ENCODE results near the gene AGPS. TPM values are rescaled to one million over a fixed set of nuclear protein-coding genes. Genes with fewer than 3 reads are reported as not detected.

Gene AGPS
- total RNA-seq, 3 donors from 2014 or later (not counting 1 experiment from before 2014, with no cell fraction given): 27.4 to 36.0 (median 35.6) TPM

- no peaks in the 10 kb centered on the region for H3K27me3 Mint-ChIP-seq (ENCODE audit: low read depth in 2 of 2)
- no peaks in the 10 kb centered on the region for H3K9me3 ChIP-seq (ENCODE audit: control insufficient read depth, insufficient read depth, low read length)
- H3K27ac ChIP-seq (ENCODE audit: low read length): no peak overlapping the region
- ATAC-seq (no peak), DNase-seq (no peak)
- H3K27me3 ChIP-seq (ENCODE audit: control insufficient read depth, insufficient read depth, low read length): no peaks in the 10 kb centered on the region
- no peak overlapping the region for H3K27ac Mint-ChIP-seq
- intact Hi-C loops (cut with micrococcal nuclease): no loop called here
- whole genome bisulfite sequencing (ENCODE audit: insufficient coverage): no CpG with 5 or more reads among the region's 1 CpG
- no peaks in the 10 kb centered on the region for H3K36me3 Mint-ChIP-seq
- TF ChIP-seq CTCF (IDR thresholded peaks at IDR 0.05): no peak
- peaks cover 5% of the 10 kb centered on the region for H3K4me1 ChIP-seq (ENCODE audit: control insufficient read depth, insufficient read depth, low read length)
- H3K4me3 ChIP-seq (ENCODE audit: low read length): no peak overlapping the region
- no peak overlapping the region for H3K4me3 Mint-ChIP-seq
- peaks cover 57 to 68% of the 10 kb centered on the region in 2 donors for H3K4me1 Mint-ChIP-seq
- no peaks in the 10 kb centered on the region for H3K36me3 ChIP-seq (ENCODE audit: control insufficient read depth, insufficient read depth, low read length)
- no peaks in the 10 kb centered on the region for H3K9me3 Mint-ChIP-seq
These were observed 5.7 kb downstream of the AGPS start for GRCh38 chr2:177398290-177398683.

GRCh38 chr2:177398791-177399190, 6.2 kb downstream of the AGPS start:
- Mint-ChIP-seq H3K4me3 (no peak overlapping the region), H3K36me3 (no peaks in the 10 kb centered on the region), H3K27ac (no peak overlapping the region), H3K4me1 (peaks cover 53 to 67% of the 10 kb centered on the region in 2 donors), H3K9me3 (no peaks in the 10 kb centered on the region), H3K27me3 (ENCODE audit: low read depth in 2 of 2) (no peaks in the 10 kb centered on the region)
- TF ChIP-seq CTCF (IDR thresholded peaks at IDR 0.05): no peak
- Histone ChIP-seq H3K27ac (ENCODE audit: low read length) (no peak overlapping the region), H3K36me3 (ENCODE audit: control insufficient read depth, insufficient read depth, low read length) (no peaks in the 10 kb centered on the region), H3K4me3 (ENCODE audit: low read length) (no peak overlapping the region), H3K4me1 (ENCODE audit: control insufficient read depth, insufficient read depth, low read length) (peaks cover 3% of the 10 kb centered on the region), H3K9me3 (ENCODE audit: control insufficient read depth, insufficient read depth, low read length) (no peaks in the 10 kb centered on the region), H3K27me3 (ENCODE audit: control insufficient read depth, insufficient read depth, low read length) (no peaks in the 10 kb centered on the region)
- intact Hi-C loops (cut with micrococcal nuclease): no loop called here
- ATAC-seq (no peak), DNase-seq (no peak)
- 44% methylated on average over 1 of the region's 1 CpG for WGBS (ENCODE audit: insufficient coverage)

- intact Hi-C loops (cut with micrococcal nuclease): no loop called here
- Mint-ChIP-seq H3K27ac (no peak overlapping the region), H3K4me1 (peaks cover 47 to 65% of the 10 kb centered on the region in 2 donors), H3K4me3 (no peak overlapping the region), H3K36me3 (no peaks in the 10 kb centered on the region), H3K27me3 (ENCODE audit: low read depth in 2 of 2) (no peaks in the 10 kb centered on the region), H3K9me3 (no peaks in the 10 kb centered on the region)
- Histone ChIP-seq H3K4me3 (ENCODE audit: low read length) (no peak overlapping the region), H3K27me3 (ENCODE audit: control insufficient read depth, insufficient read depth, low read length) (no peaks in the 10 kb centered on the region), H3K4me1 (ENCODE audit: control insufficient read depth, insufficient read depth, low read length) (peaks cover 3% of the 10 kb centered on the region), H3K9me3 (ENCODE audit: control insufficient read depth, insufficient read depth, low read length) (no peaks in the 10 kb centered on the region), H3K27ac (ENCODE audit: low read length) (no peak overlapping the region), H3K36me3 (ENCODE audit: control insufficient read depth, insufficient read depth, low read length) (no peaks in the 10 kb centered on the region)
- ATAC-seq: no peak
- DNase-seq: no peak
- TF ChIP-seq CTCF (IDR thresholded peaks at IDR 0.05): no peak
- WGBS (ENCODE audit: insufficient coverage): no CpG with 5 or more reads among the region's 1 CpG
These were observed 6.8 kb downstream of the AGPS start for GRCh38 chr2:177399376-177399775.

GRCh38 chr2:177400337-177400923, 7.9 kb downstream of the AGPS start:
- TF ChIP-seq CTCF (IDR thresholded peaks at IDR 0.05): no peak
- H3K9me3 ChIP-seq (ENCODE audit: control insufficient read depth, insufficient read depth, low read length): no peaks in the 10 kb centered on the region
- H3K36me3 ChIP-seq (ENCODE audit: control insufficient read depth, insufficient read depth, low read length): no peaks in the 10 kb centered on the region
- Mint-ChIP-seq H3K27ac (no peak overlapping the region), H3K9me3 (no peaks in the 10 kb centered on the region), H3K4me1 (peaks cover 41 to 60% of the 10 kb centered on the region in 2 donors), H3K27me3 (ENCODE audit: low read depth in 2 of 2) (no peaks in the 10 kb centered on the region), H3K36me3 (no peaks in the 10 kb centered on the region), H3K4me3 (no peak overlapping the region)
- 86% methylated on average over 2 of the region's 4 CpGs for WGBS (ENCODE audit: insufficient coverage)
- no peak for ATAC-seq
- H3K4me1 ChIP-seq (ENCODE audit: control insufficient read depth, insufficient read depth, low read length): peaks cover 3% of the 10 kb centered on the region
- no peak overlapping the region for H3K27ac ChIP-seq (ENCODE audit: low read length)
- no peak for DNase-seq
- H3K27me3 ChIP-seq (ENCODE audit: control insufficient read depth, insufficient read depth, low read length): no peaks in the 10 kb centered on the region
- intact Hi-C loops (cut with micrococcal nuclease): no loop called here
- H3K4me3 ChIP-seq (ENCODE audit: low read length): no peak overlapping the region

All from natural killer cell (primary cell).